HepG2 (cell line): ENCODE measurements around the gene STOM. TPM values are rescaled to one million over a fixed set of nuclear protein-coding genes. Genes with fewer than 3 reads are reported as not detected.
A peak's percentile ranks its signal among the peaks of the same experiment; 100 is the strongest.

ENCODE experiments used
- AGO2 ChIP-seq: fragments of 200-400 bp; formaldehyde crosslinking; optimal IDR thresholded peaks from 2 replicates; pipeline ENCODE3; 2017; ENCODE audit warnings: mild to moderate bottlenecking, low read depth, low read length, moderate library complexity
- AHR ChIP-seq: IDR thresholded peaks from 2 replicates; pipeline ENCODE4 v1.6.1; 2018; ENCODE audit warnings: missing genetic modification reagents, missing compliant biosample characterization
- ARID3A ChIP-seq: IDR thresholded peaks from 2 replicates; pipeline ENCODE4 v1.6.1; 2012; ENCODE audit warnings: low read depth, low read length, improper control_type of control experiment
- ATF1 ChIP-seq: IDR thresholded peaks from 2 replicates; pipeline ENCODE4 v1.6.1; 2016; ENCODE audit warnings: mild to moderate bottlenecking, control low read depth
- CREM ChIP-seq, 2 experiments: sonication (generic) in 1 of 2; formaldehyde crosslinking in 1 of 2; IDR thresholded peaks; 2 replicates each; pipeline versions ENCODE4 v1.4.0 to v1.6.1; 2016 to 2020; ENCODE audit warnings: antibody characterized with exemption in 1 of 2, mild to moderate bottlenecking in 1 of 2, missing genetic modification reagents in 1 of 2
- GTF3A ChIP-seq: sonication (generic); formaldehyde crosslinking; conservative IDR thresholded peaks from 2 replicates; pipeline ENCODE4 v1.4.0; 2020; ENCODE audit warnings: mild to moderate bottlenecking, missing genetic modification reagents
- KDM3A ChIP-seq: IDR thresholded peaks from 2 replicates; pipeline ENCODE4 v1.6.1; 2018; ENCODE audit warnings: low read depth, missing compliant biosample characterization
- KLF12 ChIP-seq: sonication (generic); formaldehyde crosslinking; IDR thresholded peaks from 2 replicates; pipeline ENCODE4 v1.4.0; 2020; ENCODE audit warnings: missing genetic modification reagents, borderline replicate concordance
- MXD3 ChIP-seq: IDR thresholded peaks from 2 replicates; pipeline ENCODE4 v1.6.1; 2016; ENCODE audit warnings: mild to moderate bottlenecking, missing biosample characterization, missing genetic modification reagents
- MXD4 ChIP-seq: IDR thresholded peaks from 2 replicates; pipeline ENCODE4 v1.6.1; 2016; ENCODE audit warnings: mild to moderate bottlenecking, missing biosample characterization, missing genetic modification reagents
- NFE2L1 ChIP-seq: sonication (generic); formaldehyde crosslinking; IDR thresholded peaks from 2 replicates; pipeline ENCODE4 v1.4.0; 2020; ENCODE audit warnings: missing genetic modification reagents, mild to moderate bottlenecking, borderline replicate concordance
- NFE2L2 ChIP-seq: fragments of 150-350 bp; IDR thresholded peaks from 2 replicates; pipeline ENCODE4 v1.6.1; 2014; ENCODE audit warnings: low read length
- PLSCR1 ChIP-seq: sonication (generic); formaldehyde crosslinking; IDR thresholded peaks from 2 replicates; pipeline ENCODE4 v1.5.0; 2020; ENCODE audit warnings: missing genetic modification reagents, mild to moderate bottlenecking, borderline replicate concordance
- SATB2 ChIP-seq: sonication (generic); formaldehyde crosslinking; IDR thresholded peaks from 2 replicates; pipeline ENCODE4 v1.5.0; 2020; ENCODE audit warnings: missing genetic modification reagents
- SMC3 ChIP-seq: IDR thresholded peaks from 2 replicates; pipeline ENCODE4 v1.6.1; 2011; ENCODE audit warnings: low read length, improper control_type of control experiment
- SP140L ChIP-seq: sonication (generic); formaldehyde crosslinking; IDR thresholded peaks from 2 replicates; pipeline ENCODE4 v1.4.0; 2020; ENCODE audit warnings: missing genetic modification reagents, borderline replicate concordance
- TBX2 ChIP-seq: sonication (generic); formaldehyde crosslinking; IDR thresholded peaks from 2 replicates; pipeline ENCODE4 v1.5.0; 2020; ENCODE audit warnings: missing genetic modification reagents, mild to moderate bottlenecking, borderline replicate concordance
- ZBTB14 ChIP-seq: sonication (generic); formaldehyde crosslinking; IDR thresholded peaks from 2 replicates; pipeline ENCODE4 v1.4.0; 2020; ENCODE audit warnings: missing genetic modification reagents
- ZNF10 ChIP-seq: sonication (generic); formaldehyde crosslinking; IDR thresholded peaks from 2 replicates; pipeline ENCODE4 v1.4.0; 2020; ENCODE audit warnings: mild to moderate bottlenecking, low read depth, missing genetic modification reagents, borderline replicate concordance
- ZNF124 ChIP-seq: sonication (generic); formaldehyde crosslinking; IDR thresholded peaks from 2 replicates; pipeline ENCODE4 v1.4.0; 2020; ENCODE audit warnings: missing genetic modification reagents
- ZNF138 ChIP-seq: sonication (generic); formaldehyde crosslinking; IDR thresholded peaks from 2 replicates; pipeline ENCODE4 v1.5.0; 2020; ENCODE audit warnings: mild to moderate bottlenecking, low read depth, missing genetic modification reagents
- ZNF362 ChIP-seq: sonication (generic); formaldehyde crosslinking; IDR thresholded peaks from 2 replicates; pipeline ENCODE4 v1.4.0; 2020; ENCODE audit warnings: missing genetic modification reagents, mild to moderate bottlenecking, borderline replicate concordance
- ZNF547 ChIP-seq: sonication (generic); formaldehyde crosslinking; IDR thresholded peaks from 2 replicates; pipeline ENCODE4 v1.5.1; 2020; ENCODE audit warnings: mild to moderate bottlenecking, missing genetic modification reagents
- ZSCAN31 ChIP-seq: sonication (generic); formaldehyde crosslinking; IDR thresholded peaks from 2 replicates; pipeline ENCODE4 v1.5.0; 2020; ENCODE audit warnings: low read depth, mild to moderate bottlenecking, missing genetic modification reagents
- ZSCAN9 ChIP-seq: IDR thresholded peaks from 2 replicates; pipeline ENCODE4 v1.6.1; 2016; ENCODE audit warnings: borderline replicate concordance
- polyA plus RNA-seq, 8 experiments: library from polyadenylated mRNA; depleted of rRNA in 3 of 8; stranded (reverse) in 7 of 8; unstranded in 1 of 8; fragments of >200 nt; fragmentation: Illumina TruSeq in 4 of 8; extraction: Trizol in 4 of 8; gene quantifications; 2 replicates each; pipeline versions ENCODE4 v1.2.1 to v1.2.3, GENCODE V29; 2011 to 2016; ENCODE audit warnings: low read depth in 4 of 8, missing spikeins in 1 of 8, mixed read lengths in 1 of 8; ENCODE audit not compliant: insufficient read depth in 1 of 8
- total RNA-seq, 5 experiments: library from RNA; depleted of rRNA; stranded (reverse); fragments of >200 nt; fragmentation: Illumina TruSeq; extraction: Trizol; gene quantifications; 2 replicates each; pipeline ENCODE4 v1.2.3, GENCODE V29; 2016; ENCODE audit warnings: low read depth in 1 of 5

Gene STOM
- total and polyA plus RNA-seq, 2 of the 13 experiments (the other 11 are each of a cell fraction or from before 2014, with no cell fraction given) = 43.6 to 165 TPM

GRCh38 chr9:121299467-121300282 is 70.4 kb downstream of the STOM start (continued):
- TF ChIP-seq ARID3A = no peak
- no peak for TF ChIP-seq SP140L
- TF ChIP-seq SMC3 = no peak
- 0 out of 2 replicates have a peak, but pooled peaks have one; percentile 80 for TF ChIP-seq SATB2
- TF ChIP-seq ZNF10 (CRISPR knock-in tag) = no peak
- no peak for TF ChIP-seq ZSCAN9 (CRISPR knock-in tag)
- peak; percentile 50; the same call in 1 of the 2 replicates for TF ChIP-seq ZBTB14
- TF ChIP-seq ZNF138 = no peak
- TF ChIP-seq NFE2L2 = no peak
- TF ChIP-seq MXD4 = peak; percentile 49; the same call in 1 of the 2 replicates
- TF ChIP-seq NFE2L1 (CRISPR knock-in tag) = no peak
- no peak for TF ChIP-seq CREM (IDR thresholded peaks at IDR 0.05)
- no peak for TF ChIP-seq CREM (CRISPR knock-in tag; IDR thresholded peaks at IDR 0.05)
- TF ChIP-seq ZSCAN31 (CRISPR knock-in tag) = 0 out of 2 replicates have a peak, but pooled peaks have one; percentile 31
- TF ChIP-seq KLF12 (CRISPR knock-in tag) = peak; percentile 16; the same call in 1 of the 2 replicates
- no peak for TF ChIP-seq PLSCR1
- TF ChIP-seq KDM3A (CRISPR knock-in tag) = 0 out of 2 replicates have a peak, but pooled peaks have one; percentile 13
- TF ChIP-seq TBX2 (CRISPR knock-in tag) = peak; percentile 40; the same call in 1 of the 2 replicates
- peak; percentile 11; the same call in 1 of the 2 replicates for TF ChIP-seq ZNF362 (CRISPR knock-in tag)
- TF ChIP-seq AGO2 = peak; percentile 95
- no peak for TF ChIP-seq ZNF547 (CRISPR knock-in tag)
- no peak for TF ChIP-seq GTF3A
- no peak for TF ChIP-seq ZNF124 (CRISPR knock-in tag)
- TF ChIP-seq MXD3 (CRISPR knock-in tag) = peak; percentile 43
- peak; percentile 79; the same call in 1 of the 2 replicates for TF ChIP-seq AHR (CRISPR knock-in tag)
- TF ChIP-seq ATF1 (CRISPR knock-in tag) = no peak
